Ovary (tissue), 9 donors: Measurements from ENCODE around the gene ADAMTSL3. TPM values are rescaled to one million over a fixed set of nuclear protein-coding genes. Genes with fewer than 3 reads are reported as not detected.

ENCODE experiments used
- DNase-seq, 5 donors: peaks; one replicate each; pipeline ENCODE4 v3.0.0-alpha.2; 2019 to 2020
- H3K27ac ChIP-seq, 2 donors: fragments of 200-600 bp; one replicate each; pipeline versions ENCODE4 v1.5.1 to v1.8.0; 2019 to 2022
- H3K27me3 ChIP-seq: fragments of 200-600 bp; one replicate; pipeline ENCODE4 v1.8.0; 2022
- H3K36me3 ChIP-seq: fragments of 200-600 bp; sonication (generic); one replicate; pipeline ENCODE4 v1.5.1; 2019
- H3K4me1 ChIP-seq: one replicate; pipeline ENCODE4 v1.8.1; 2013; ENCODE audit warnings: mild to moderate bottlenecking, moderate library complexity; ENCODE audit not compliant: insufficient read depth
- H3K4me3 ChIP-seq: fragments of 200-600 bp; sonication (generic); one replicate; pipeline ENCODE4 v1.5.1; 2017
- H3K9me3 ChIP-seq, 2 donors: fragments of 200-600 bp in 1 of 2; sonication (generic) in 1 of 2; one replicate each; pipeline versions ENCODE4 v1.5.1 to v1.8.1; 2013 to 2019; ENCODE audit warnings: mild to moderate bottlenecking in 1 of 2, moderate library complexity in 1 of 2
- CTCF ChIP-seq, 3 donors: fragments of 450-650 bp in 2 of 3; fragments of 200-600 bp in 1 of 3; IDR thresholded peaks; one replicate each; pipeline versions ENCODE4 v1.5.1 to v1.8.0; 2016 to 2022; ENCODE audit warnings: antibody characterized with exemption in 3 of 3, mild to moderate bottlenecking in 1 of 3
- EP300 ChIP-seq: sonication (generic); formaldehyde crosslinking; IDR thresholded peaks from one replicate; pipeline ENCODE4 v1.6.1; 2017; ENCODE audit warnings: antibody characterized with exemption
- POLR2A ChIP-seq: fragments of 450-650 bp; IDR thresholded peaks from one replicate; pipeline ENCODE4 v1.6.1; 2017; ENCODE audit warnings: antibody characterized with exemption, mild to moderate bottlenecking, moderate library complexity
- WGBS, 3 donors: extraction: QIAGEN DNeasy Blood & Tissue Kit in 1 of 3; methylation state at CpG; one replicate each; pipeline versions ENCODE4 v1.1.5 to v1.1.7; 2013 to 2017; 5-methylcytosine and 5-hydroxymethylcytosine counted together
- intact Hi-C, 4 donors: fragments of 100-400 bp; cut with DNase I; formaldehyde crosslinking; loops; one replicate each; pipeline versions ENCODE4 v1.11.0 to v1.15.1; 2022 to 2023
- polyA plus RNA-seq, 2 donors: library from polyadenylated mRNA; stranded (reverse); fragments of 200-250 nt in 1 of 2; fragments of 350-450 nt in 1 of 2; fragmentation: Illumina TruSeq in 1 of 2; extraction: RNeasy Lipid Tissue Mini Kit (QIAGEN cat#74804) in 1 of 2; gene quantifications; one replicate each; pipeline ENCODE4 v1.2.3, GENCODE V29; 2013 to 2014
- total RNA-seq, 7 donors: library from RNA; depleted of rRNA in 2 of 7; stranded (reverse); fragments of >200 nt in 2 of 7; fragmentation: NEBNext Ultra II Directional in 3 of 7; extraction: Animal tissue kit (Norgen Biotek cat#: 25700) in 3 of 7; gene quantifications; one replicate each; pipeline versions ENCODE4 v1.1.0 to v1.2.4, GENCODE V29; 2016 to 2023
- donor health status: DM: no; HTN: no; CAD: no; lungs with moderate emphysema.
- donor health status: DM: no; HTN: no; CAD: no.
- donor health status: Bipolar disorder and iron deficiency.
- donor health status: DM: yes; HTN: yes; CAD: no.
- donor health status: DM: no; HTN: no; CAD: no.
- donor health status: DM: yes; HTN: yes; CAD: no.

Gene ADAMTSL3
- total and polyA plus RNA-seq, 9 donors: 0.96 to 9.0 (median 3.7) TPM

- 83 to 90% (median 85%) methylated on average over 4 of the region's 4 CpGs for WGBS, 3 donors
- Histone ChIP-seq H3K36me3 (no peaks in the 10 kb centered on the region), H3K4me1 (no peaks in the 10 kb centered on the region), H3K4me3 (no peak overlapping the region), H3K27ac (no peak overlapping the region), H3K27me3 (no peaks in the 10 kb centered on the region), H3K9me3 (no peaks in the 10 kb centered on the region)
- intact Hi-C loops: no loop called here
- TF ChIP-seq POLR2A (no peak), EP300 (no peak)
- DNase-seq: no peak
Observed at GRCh38 chr15:83732770-83733169, 78.8 kb downstream of the ADAMTSL3 start.

- Histone ChIP-seq H3K27me3 (no peaks in the 10 kb centered on the region), H3K36me3 (no peaks in the 10 kb centered on the region), H3K9me3 (no peaks in the 10 kb centered on the region), H3K4me1 (no peaks in the 10 kb centered on the region), H3K4me3 (no peak overlapping the region), H3K27ac (no peak overlapping the region)
- intact Hi-C loops: no loop called here
- DNase-seq: no peak
- 91 to 93% (median 91%) methylated on average over 2 of the region's 2 CpGs for WGBS, 3 donors
- TF ChIP-seq POLR2A (no peak), EP300 (no peak), CTCF (IDR thresholded peaks at IDR 0.05) (no peak)
Observed at GRCh38 chr15:83733206-83733605, 79.3 kb downstream of the ADAMTSL3 start.

DNA sequence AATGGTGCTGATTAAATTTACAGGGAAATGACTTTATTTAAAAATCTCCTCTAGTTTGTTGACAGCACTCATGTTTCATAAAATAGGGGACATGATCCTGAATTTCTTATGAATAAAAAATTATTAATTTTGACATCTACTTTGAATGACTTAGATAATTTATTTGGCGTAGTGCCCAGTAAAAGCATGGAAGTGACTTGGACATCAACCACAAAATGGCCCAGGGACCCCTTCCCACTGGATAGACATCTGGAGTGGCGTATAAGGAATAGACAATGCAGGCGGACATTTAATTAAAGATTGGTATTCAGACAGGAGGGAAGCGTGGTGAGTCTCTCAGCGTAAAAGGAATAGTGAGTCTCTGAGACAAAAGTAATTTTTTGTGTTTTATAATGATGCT lies 79.8 kb downstream of the ADAMTSL3 start:
- intact Hi-C loops: no loop called here
- Histone ChIP-seq H3K27me3 (no peaks in the 10 kb centered on the region), H3K27ac (no peak overlapping the region), H3K4me1 (no peaks in the 10 kb centered on the region), H3K36me3 (no peaks in the 10 kb centered on the region), H3K9me3 (no peaks in the 10 kb centered on the region), H3K4me3 (no peak overlapping the region)
- no peak for DNase-seq
- 90 to 96% (median 94%) methylated on average over 5 of the region's 5 CpGs for WGBS, 3 donors
- TF ChIP-seq POLR2A: no peak
- TF ChIP-seq EP300: no peak
- no peak for TF ChIP-seq CTCF (IDR thresholded peaks at IDR 0.05)

GRCh38 chr15:83734487-83734886 lies 80.6 kb downstream of the ADAMTSL3 start:
- peak in 2 of 5 donors; percentile 18 to 19 for DNase-seq
- H3K36me3 ChIP-seq: no peaks in the 10 kb centered on the region
- H3K27ac ChIP-seq: no peak overlapping the region
- 57 to 67% (median 59%) methylated on average over 3 of the region's 3 CpGs for WGBS, 3 donors
- no peak overlapping the region for H3K4me3 ChIP-seq
- TF ChIP-seq CTCF (IDR thresholded peaks at IDR 0.05): no peak
- TF ChIP-seq POLR2A: no peak
- H3K4me1 ChIP-seq: no peaks in the 10 kb centered on the region
- H3K9me3 ChIP-seq: no peaks in the 10 kb centered on the region
- intact Hi-C loops: no loop called here
- no peaks in the 10 kb centered on the region for H3K27me3 ChIP-seq

- no peaks in the 10 kb centered on the region for H3K4me1 ChIP-seq
- no peak overlapping the region for H3K27ac ChIP-seq
- no peak for DNase-seq
- H3K9me3 ChIP-seq: no peaks in the 10 kb centered on the region
- WGBS, 3 donors: 63 to 88% (median 79%) methylated on average over 3 of the region's 3 CpGs
- no peak overlapping the region for H3K4me3 ChIP-seq
- no peaks in the 10 kb centered on the region for H3K36me3 ChIP-seq
- TF ChIP-seq EP300 (no peak), POLR2A (no peak), CTCF (IDR thresholded peaks at IDR 0.05) (no peak)
- intact Hi-C loops: loop anchor here in 1 of 4 donors (10.0 kb wide), 1 partner anchor 165 kb away; no protein-coding TSS in a partner anchor
- H3K27me3 ChIP-seq: no peaks in the 10 kb centered on the region
Observed at GRCh38 chr15:83739629-83740028, 85.7 kb downstream of the ADAMTSL3 start.
